ENCODE data around the gene SMC2.

DNA sequence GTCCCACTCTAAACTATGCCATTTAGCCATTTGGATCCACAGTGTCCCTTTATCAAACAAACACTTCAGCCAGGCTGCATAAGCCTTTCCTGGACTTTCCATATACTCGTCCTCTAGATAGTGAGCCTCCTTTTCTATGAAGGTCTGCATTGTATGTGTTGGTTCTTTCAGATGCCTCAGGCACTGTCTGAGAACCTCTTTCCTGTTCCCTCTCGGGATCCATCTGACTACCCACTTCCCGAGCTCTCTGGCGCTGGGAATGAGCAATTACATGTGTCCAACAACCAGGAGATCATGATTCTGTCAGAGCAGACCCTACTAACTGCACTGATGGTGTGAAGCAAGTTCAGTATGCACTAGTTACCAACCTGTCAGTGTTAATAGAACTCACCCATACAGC lies 14.2 kb downstream of the SMC2 start:
- no peak for TF ChIP-seq POLR2A (IDR thresholded peaks at IDR 0.05; ENCODE audit: low read length)
- no peak for TF ChIP-seq GATA1 (IDR thresholded peaks at IDR 0.05; ENCODE audit: low read depth, low read length)

All from erythroblast (primary cell).